ENCODE results near the gene KCNK3. TPM values are rescaled to one million over a fixed set of nuclear protein-coding genes. Genes with fewer than 3 reads are reported as not detected.
"Not testable (repeated sequence)": the region's sequence is repeated elsewhere in the genome, so short reads cannot be mapped to it uniquely, and the experiment has no call there.

The KCNK3 gene
- total RNA-seq, 1 experiment from 2014 or later = not detected

- DNase-seq (ENCODE audit: low read depth) = no peak
Measured at GRCh38 chr2:26729311-26729710, 36.8 kb downstream of the KCNK3 start.

DNA sequence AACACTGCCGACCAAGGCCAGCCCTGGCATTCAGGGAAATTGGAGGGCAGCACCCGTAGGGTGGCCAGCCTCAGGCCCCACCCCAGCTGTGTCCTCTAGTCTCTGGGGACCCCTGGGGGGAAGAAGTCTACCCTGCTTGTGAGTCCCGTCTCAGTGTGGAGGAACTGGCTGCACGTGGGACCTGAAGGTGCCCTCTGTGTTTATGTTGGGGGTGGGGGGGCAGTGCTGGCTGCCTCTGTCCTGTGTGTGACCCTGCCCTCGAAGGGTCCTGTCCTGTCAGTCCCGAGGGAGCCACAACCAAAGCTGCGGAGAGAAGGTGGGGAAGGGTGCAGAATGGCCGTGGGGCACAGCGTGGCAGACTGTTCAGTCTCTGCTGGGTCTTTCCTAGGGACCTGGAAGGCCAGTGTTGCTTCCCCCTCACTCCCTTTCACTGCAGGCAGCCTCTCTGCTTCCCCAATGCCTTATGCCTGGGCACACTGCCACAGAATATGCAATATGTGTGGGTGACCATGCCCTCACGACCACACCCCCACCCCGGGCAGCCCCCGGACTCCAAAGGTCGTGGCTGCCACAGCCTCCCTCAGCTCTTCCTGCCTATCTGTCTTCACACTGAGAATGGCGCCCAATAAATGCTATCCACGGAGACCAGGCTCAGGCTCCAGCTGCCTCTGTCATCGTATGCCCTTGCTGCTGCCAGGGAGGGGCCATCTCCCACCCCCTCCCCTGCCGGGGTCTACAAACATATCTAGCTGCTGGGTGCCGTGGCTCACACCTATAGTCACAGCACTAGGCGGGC, 38.2 kb downstream of the KCNK3 start:
- DNase-seq (ENCODE audit: low read depth) = no peak

DNA sequence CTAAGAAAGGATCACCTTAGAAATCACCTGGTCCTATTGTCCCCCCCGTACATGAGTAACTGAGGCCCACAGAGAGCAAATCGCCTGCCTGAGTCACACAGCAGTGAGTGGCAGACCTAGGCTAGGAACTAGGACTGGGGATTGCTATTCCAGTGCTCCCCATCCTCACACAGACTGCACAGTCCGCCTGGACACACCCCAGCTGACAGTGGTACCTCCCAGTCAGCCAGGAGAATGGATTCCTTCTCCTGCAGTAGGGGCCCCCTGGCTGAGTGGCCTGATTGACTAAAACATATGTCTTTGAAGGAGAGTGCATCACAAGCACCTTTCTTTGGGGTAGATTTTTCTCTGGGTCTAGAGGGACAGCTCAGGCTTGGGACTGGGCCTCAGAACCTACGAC, 39.2 kb downstream of the KCNK3 start:
- no peak for DNase-seq (ENCODE audit: low read depth)

DNA sequence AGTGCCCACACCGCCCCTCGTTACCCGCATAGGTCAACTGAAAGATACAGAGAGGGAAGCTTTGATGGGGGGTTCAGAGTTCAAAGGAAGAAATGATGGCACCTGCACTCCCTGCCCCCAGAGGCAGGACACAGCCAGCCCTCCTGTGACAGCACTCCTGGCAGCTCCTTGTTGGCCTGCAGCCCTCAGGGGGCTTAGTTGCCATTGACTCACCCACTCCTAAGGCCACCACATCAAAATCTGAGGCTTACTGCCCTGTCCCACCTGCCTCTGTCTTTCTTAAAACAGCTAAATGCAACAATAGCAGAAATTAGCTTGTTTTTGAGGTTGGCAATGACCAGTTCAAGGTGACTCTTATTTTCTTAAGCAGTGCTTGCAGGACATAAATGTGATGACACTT, 39.9 kb downstream of the KCNK3 start:
- DNase-seq (ENCODE audit: low read depth) = peak; percentile 36

DNA sequence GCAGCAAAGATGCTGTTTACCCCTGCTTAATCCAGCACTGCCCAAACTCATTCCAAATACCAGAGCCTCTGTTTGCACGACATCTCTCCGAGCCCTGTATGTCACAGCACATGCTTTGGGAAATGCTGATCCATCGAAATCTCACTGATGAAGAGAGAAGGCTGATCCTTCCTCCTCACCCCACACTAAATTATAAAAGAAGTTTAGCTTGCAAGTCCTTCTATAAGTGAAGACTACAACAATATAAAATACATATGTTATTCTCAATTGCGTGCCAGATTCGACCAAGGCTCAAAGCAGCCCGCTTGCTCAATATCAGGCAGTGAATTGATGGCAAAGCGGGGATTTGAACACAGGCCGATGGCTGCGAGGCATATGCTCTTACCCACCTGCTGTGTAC, 40.9 kb downstream of the KCNK3 start:
- no peak for DNase-seq (ENCODE audit: low read depth)

GRCh38 chr2:26735097-26735496, 42.6 kb downstream of the KCNK3 start:
- DNase-seq (ENCODE audit: low read depth) = peak; percentile 88

DNA sequence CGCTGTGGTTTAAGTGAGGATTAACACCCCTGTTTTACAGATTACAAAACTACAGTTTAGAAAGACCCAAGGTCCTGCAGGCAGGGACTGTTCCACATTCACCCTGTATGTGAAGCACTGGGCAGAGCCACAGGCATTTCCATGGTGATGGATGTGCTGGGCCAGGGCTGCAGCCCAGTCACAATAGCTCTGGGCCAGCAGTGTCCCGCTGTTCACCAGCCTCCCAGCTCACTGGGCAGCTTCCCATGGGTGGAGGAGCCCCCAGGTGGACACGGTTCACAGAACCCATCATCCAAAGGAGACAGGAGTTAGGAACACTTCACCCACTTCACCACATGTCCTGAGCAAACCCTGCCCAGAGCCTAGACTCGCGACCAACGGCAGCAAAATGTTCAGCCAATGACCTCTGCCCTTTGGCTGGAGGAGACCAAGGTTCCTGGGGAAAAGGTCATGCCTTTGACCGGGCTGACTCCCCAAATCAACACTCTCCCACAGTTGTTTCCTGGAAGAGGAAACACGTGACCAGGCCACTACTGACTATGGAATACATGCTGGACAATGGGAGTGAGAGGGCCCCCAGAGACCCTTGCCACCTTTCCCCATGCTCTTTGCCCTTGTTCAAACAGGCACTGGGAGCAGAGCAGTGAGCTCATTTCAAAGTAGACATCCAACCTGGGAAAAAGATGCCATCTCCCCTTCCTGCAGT, 43.5 kb downstream of the KCNK3 start:
- DNase-seq (ENCODE audit: low read depth) = no peak

- no peak for DNase-seq (ENCODE audit: low read depth)
Measured at GRCh38 chr2:26737221-26737620, 44.7 kb downstream of the KCNK3 start.

DNA sequence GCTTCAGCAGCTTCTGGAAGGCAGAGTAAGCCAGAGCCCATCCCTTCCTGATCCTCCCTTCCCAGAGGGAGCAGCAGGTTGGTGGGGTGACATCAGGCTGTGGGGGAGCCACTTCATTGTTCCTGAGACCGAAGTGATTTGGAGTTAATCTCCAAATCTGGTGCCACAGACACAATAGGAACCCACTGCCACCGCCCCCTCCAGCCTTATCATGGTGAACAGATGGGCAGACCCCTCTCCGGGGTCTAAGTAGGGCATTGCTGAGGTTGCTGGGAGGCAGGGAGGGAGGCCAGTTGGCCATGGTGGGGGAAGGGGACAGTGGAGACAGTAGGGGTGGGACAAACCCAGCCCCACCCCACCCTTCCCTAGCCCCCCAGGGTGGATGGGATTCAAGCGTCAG, 46.0 kb downstream of the KCNK3 start:
- no peak for DNase-seq (ENCODE audit: low read depth)

GRCh38 chr2:26739514-26739913, 47.0 kb downstream of the KCNK3 start:
- no peak for DNase-seq (ENCODE audit: low read depth)

DNA sequence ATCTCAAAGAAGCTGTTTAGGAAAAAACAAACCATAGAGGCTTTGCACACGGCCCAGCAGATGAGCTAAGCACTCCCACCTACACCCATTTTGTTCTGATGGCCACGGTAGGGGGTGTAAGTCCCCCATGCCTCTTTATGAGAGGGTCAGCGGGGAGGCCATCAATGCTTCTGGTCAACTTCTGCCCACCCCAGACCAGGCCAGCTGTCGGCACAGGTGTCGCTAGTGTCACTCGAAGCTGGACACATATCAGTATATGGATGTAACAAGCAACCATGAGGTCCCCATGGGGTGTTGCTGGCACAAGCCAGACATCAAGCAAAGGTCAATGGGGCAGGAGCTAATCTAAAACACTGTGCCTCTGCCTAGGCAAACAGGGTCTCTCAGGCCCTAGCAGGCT, 47.8 kb downstream of the KCNK3 start:
- DNase-seq (ENCODE audit: low read depth) = no peak

- peak; percentile 39 for DNase-seq (ENCODE audit: low read depth)
Measured at GRCh38 chr2:26740890-26741302, 48.4 kb downstream of the KCNK3 start.

DNA sequence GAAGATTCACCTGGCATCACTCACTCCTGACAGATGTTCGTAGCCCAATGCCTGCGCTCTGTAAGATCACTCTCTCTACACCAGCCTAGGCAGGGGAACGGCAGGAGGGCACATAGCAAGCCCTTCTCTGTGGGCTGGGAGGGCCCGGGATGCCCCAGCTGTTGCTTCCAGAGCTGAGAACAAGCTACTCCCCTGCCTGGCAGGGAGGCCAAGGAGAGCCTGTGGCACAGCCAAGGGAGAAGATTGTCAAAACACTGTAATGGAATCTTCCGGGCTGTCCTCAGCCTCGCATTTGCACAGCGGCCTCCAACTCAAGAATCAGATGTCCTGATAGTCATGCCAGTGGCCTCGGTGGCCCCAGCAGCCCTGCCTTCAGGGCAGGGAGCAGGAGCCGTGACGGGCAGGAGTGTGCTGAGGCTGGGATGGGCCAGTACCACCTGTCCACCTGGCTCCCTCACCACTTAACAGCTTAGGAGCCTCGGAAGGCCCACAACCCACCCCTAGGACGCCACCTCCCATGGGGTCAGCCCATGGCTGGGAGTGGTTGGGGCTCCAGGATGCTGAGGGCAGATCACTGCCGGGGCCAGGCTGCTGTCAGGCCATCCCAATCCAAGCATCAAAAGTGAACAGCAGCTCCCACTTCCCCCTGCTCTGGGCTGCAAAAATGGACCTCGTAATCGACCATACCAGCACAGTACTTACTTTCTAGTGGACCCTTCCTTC, 49.7 kb downstream of the KCNK3 start:
- no peak for DNase-seq (ENCODE audit: low read depth)

- DNase-seq (ENCODE audit: low read depth) = no peak
Measured at GRCh38 chr2:26743852-26744251, 51.3 kb downstream of the KCNK3 start.

- DNase-seq (ENCODE audit: low read depth) = no peak
Measured at GRCh38 chr2:26744953-26745352, 52.4 kb downstream of the KCNK3 start.

DNA sequence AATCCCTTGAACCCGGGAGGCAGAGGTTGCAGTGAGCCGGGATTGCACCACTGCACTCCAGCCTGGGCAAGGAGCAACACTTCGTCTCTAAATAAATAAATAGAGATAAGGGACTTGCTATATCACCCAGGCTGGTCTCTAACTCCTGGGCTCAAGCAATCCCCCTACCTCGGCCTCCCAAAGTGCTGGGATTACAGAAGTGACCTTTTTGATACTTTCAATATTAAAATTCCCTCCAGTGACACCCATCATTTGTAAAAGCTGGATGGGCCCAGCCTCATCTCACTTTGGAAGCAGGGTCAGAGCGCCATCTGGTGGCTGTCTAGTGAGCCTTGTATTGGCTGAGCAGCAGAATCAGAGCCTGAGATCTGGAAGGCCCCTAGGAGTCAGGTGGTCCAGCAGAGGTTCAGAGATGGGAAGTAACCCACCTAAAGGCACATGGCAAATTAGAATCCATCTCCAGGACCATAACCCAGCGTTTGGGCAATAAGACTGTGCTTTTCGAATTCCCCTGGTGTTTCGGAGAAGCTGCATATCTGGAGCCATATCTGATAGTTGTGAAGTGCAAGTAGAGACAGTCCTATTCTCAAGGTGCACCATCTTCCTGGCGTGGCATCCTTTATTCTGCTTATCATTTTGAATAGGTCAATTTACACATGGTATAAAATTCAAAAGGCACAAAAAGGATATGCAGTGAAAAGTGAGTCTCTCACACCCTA, 53.2 kb downstream of the KCNK3 start:
- DNase-seq (ENCODE audit: low read depth) = peak; percentile 66

- DNase-seq (ENCODE audit: low read depth) = no peak
Measured at GRCh38 chr2:26746934-26747333, 54.4 kb downstream of the KCNK3 start.

GRCh38 chr2:26749787-26750420, 57.4 kb downstream of the KCNK3 start:
- peak; percentile 27 for DNase-seq (ENCODE audit: low read depth)

GRCh38 chr2:26750467-26750866, 57.9 kb downstream of the KCNK3 start:
- DNase-seq (ENCODE audit: low read depth) = not testable (repeated sequence)

GRCh38 chr2:26752656-26753055, 60.1 kb downstream of the KCNK3 start:
- DNase-seq (ENCODE audit: low read depth) = no peak

GRCh38 chr2:26754539-26754938, 62.0 kb downstream of the KCNK3 start:
- no peak for DNase-seq (ENCODE audit: low read depth)
